22Rv1 (cell line): ENCODE results near the gene LAMA2.

Source experiments
- CTCF ChIP-seq: fragments of 450-650 bp; IDR thresholded peaks from 2 replicates; pipeline ENCODE4 v1.5.1; 2017; ENCODE audit warnings: mild to moderate bottlenecking
- ZFX ChIP-seq: fragments of 450-650 bp; IDR thresholded peaks from 2 replicates; pipeline ENCODE4 v1.6.1; 2017; ENCODE audit warnings: antibody characterized with exemption, borderline replicate concordance

GRCh38 chr6:129282019-129282418 is 399.1 kb downstream of the LAMA2 start:
- TF ChIP-seq CTCF (no peak), ZFX (no peak)
